GM23338 (cell line): ENCODE results near the gene TSPAN32.

ENCODE experiments used
- CREB1 ChIP-seq: fragments of 250-450 bp; sonication (Bioruptor Pico); IDR thresholded peaks from 2 replicates; pipeline ENCODE4 v1.5.0; 2020; ENCODE audit warnings: low read depth, mild to moderate bottlenecking, moderate library complexity
- POLR2AphosphoS5 ChIP-seq: IDR thresholded peaks from 2 replicates; pipeline ENCODE4 v1.6.1; 2016; ENCODE audit warnings: antibody characterized with exemption, low read depth
- TF ChIP-seq, protein P1 (sequence below), 2 experiments: fragments of 200-600 bp in 1 of 2; sonication (generic) in 1 of 2; conservative IDR thresholded peaks; 2 replicates each; pipeline versions ENCODE4 v1.5.1 to v1.6.1; 2016 to 2017; ENCODE audit warnings: antibody characterized with exemption in 2 of 2, low read depth in 2 of 2, mild to moderate bottlenecking in 2 of 2, moderate library complexity in 1 of 2
- TF ChIP-seq, protein P2 (sequence below): IDR thresholded peaks from one replicate; pipeline ENCODE4 v1.6.1; 2018; ENCODE audit warnings: antibody characterized with exemption; ENCODE audit not compliant: unreplicated experiment
- TF ChIP-seq, protein P3 (sequence below): IDR thresholded peaks from 2 replicates; pipeline ENCODE4 v1.6.1; 2016; ENCODE audit warnings: antibody characterized with exemption

- TF ChIP-seq, protein P1, sequence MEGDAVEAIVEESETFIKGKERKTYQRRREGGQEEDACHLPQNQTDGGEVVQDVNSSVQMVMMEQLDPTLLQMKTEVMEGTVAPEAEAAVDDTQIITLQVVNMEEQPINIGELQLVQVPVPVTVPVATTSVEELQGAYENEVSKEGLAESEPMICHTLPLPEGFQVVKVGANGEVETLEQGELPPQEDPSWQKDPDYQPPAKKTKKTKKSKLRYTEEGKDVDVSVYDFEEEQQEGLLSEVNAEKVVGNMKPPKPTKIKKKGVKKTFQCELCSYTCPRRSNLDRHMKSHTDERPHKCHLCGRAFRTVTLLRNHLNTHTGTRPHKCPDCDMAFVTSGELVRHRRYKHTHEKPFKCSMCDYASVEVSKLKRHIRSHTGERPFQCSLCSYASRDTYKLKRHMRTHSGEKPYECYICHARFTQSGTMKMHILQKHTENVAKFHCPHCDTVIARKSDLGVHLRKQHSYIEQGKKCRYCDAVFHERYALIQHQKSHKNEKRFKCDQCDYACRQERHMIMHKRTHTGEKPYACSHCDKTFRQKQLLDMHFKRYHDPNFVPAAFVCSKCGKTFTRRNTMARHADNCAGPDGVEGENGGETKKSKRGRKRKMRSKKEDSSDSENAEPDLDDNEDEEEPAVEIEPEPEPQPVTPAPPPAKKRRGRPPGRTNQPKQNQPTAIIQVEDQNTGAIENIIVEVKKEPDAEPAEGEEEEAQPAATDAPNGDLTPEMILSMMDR (conservative IDR thresholded peaks at IDR 0.05; ENCODE audit: low read depth in 2 of 2): no peak
- TF ChIP-seq POLR2AphosphoS5 (no peak), CREB1 (no peak)
- TF ChIP-seq, protein P2, sequence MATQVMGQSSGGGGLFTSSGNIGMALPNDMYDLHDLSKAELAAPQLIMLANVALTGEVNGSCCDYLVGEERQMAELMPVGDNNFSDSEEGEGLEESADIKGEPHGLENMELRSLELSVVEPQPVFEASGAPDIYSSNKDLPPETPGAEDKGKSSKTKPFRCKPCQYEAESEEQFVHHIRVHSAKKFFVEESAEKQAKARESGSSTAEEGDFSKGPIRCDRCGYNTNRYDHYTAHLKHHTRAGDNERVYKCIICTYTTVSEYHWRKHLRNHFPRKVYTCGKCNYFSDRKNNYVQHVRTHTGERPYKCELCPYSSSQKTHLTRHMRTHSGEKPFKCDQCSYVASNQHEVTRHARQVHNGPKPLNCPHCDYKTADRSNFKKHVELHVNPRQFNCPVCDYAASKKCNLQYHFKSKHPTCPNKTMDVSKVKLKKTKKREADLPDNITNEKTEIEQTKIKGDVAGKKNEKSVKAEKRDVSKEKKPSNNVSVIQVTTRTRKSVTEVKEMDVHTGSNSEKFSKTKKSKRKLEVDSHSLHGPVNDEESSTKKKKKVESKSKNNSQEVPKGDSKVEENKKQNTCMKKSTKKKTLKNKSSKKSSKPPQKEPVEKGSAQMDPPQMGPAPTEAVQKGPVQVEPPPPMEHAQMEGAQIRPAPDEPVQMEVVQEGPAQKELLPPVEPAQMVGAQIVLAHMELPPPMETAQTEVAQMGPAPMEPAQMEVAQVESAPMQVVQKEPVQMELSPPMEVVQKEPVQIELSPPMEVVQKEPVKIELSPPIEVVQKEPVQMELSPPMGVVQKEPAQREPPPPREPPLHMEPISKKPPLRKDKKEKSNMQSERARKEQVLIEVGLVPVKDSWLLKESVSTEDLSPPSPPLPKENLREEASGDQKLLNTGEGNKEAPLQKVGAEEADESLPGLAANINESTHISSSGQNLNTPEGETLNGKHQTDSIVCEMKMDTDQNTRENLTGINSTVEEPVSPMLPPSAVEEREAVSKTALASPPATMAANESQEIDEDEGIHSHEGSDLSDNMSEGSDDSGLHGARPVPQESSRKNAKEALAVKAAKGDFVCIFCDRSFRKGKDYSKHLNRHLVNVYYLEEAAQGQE: no peak
- TF ChIP-seq, protein P3, sequence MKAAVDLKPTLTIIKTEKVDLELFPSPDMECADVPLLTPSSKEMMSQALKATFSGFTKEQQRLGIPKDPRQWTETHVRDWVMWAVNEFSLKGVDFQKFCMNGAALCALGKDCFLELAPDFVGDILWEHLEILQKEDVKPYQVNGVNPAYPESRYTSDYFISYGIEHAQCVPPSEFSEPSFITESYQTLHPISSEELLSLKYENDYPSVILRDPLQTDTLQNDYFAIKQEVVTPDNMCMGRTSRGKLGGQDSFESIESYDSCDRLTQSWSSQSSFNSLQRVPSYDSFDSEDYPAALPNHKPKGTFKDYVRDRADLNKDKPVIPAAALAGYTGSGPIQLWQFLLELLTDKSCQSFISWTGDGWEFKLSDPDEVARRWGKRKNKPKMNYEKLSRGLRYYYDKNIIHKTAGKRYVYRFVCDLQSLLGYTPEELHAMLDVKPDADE: no peak
Measured at GRCh38 chr11:2365571-2366210, 63.9 kb downstream of the TSPAN32 start.
